HepG2 (cell line): ENCODE data around the gene HSD17B8. TPM values are rescaled to one million over a fixed set of nuclear protein-coding genes. Genes with fewer than 3 reads are reported as not detected.

ENCODE experiments used
- ATF7 ChIP-seq, 2 experiments: fragments of 450-650 bp in 1 of 2; sonication (generic) in 1 of 2; formaldehyde crosslinking in 1 of 2; IDR thresholded peaks; 2 replicates each; pipeline versions ENCODE4 v1.4.0 to v1.6.1; 2016 to 2020; ENCODE audit warnings: antibody characterized with exemption in 1 of 2, mild to moderate bottlenecking in 1 of 2, missing genetic modification reagents in 1 of 2
- CREB1 ChIP-seq, 2 experiments: fragments of 450-650 bp in 1 of 2; IDR thresholded peaks; 2 replicates each; pipeline ENCODE4 v1.6.1; 2016 to 2017; ENCODE audit warnings: control low read depth in 1 of 2, mild to moderate bottlenecking in 1 of 2, missing compliant biosample characterization in 1 of 2, missing genetic modification characterization in 1 of 2
- FOXK2 ChIP-seq: fragments of 450-650 bp; IDR thresholded peaks from 2 replicates; pipeline ENCODE4 v1.6.1; 2016
- GPN1 ChIP-seq: sonication (generic); formaldehyde crosslinking; IDR thresholded peaks from 2 replicates; pipeline ENCODE4 v1.5.1; 2020; ENCODE audit warnings: missing genetic modification reagents, borderline replicate concordance
- JDP2 ChIP-seq: sonication (generic); formaldehyde crosslinking; IDR thresholded peaks from 2 replicates; pipeline ENCODE4 v1.8.1; 2022; ENCODE audit warnings: missing genetic modification reagents, borderline replicate concordance
- KDM2A ChIP-seq: sonication (generic); formaldehyde crosslinking; IDR thresholded peaks from 2 replicates; pipeline ENCODE4 v1.4.0; 2020; ENCODE audit warnings: low read depth, missing genetic modification reagents, borderline replicate concordance
- MEF2D ChIP-seq: sonication (generic); formaldehyde crosslinking; IDR thresholded peaks from 2 replicates; pipeline ENCODE4 v1.5.1; 2020; ENCODE audit warnings: mild to moderate bottlenecking, missing genetic modification reagents
- MLXIP ChIP-seq: sonication (generic); formaldehyde crosslinking; IDR thresholded peaks from 2 replicates; pipeline ENCODE4 v1.9.0; 2021; ENCODE audit warnings: missing genetic modification reagents, borderline replicate concordance
- MYC ChIP-seq: sonication (generic); formaldehyde crosslinking; IDR thresholded peaks from 2 replicates; pipeline ENCODE4 v1.9.0; 2021; ENCODE audit warnings: missing genetic modification reagents, borderline replicate concordance
- NFE2L1 ChIP-seq: sonication (generic); formaldehyde crosslinking; IDR thresholded peaks from 2 replicates; pipeline ENCODE4 v1.4.0; 2020; ENCODE audit warnings: missing genetic modification reagents, mild to moderate bottlenecking, borderline replicate concordance
- NFRKB ChIP-seq: fragments of 450-650 bp; IDR thresholded peaks from 2 replicates; pipeline ENCODE4 v1.6.1; 2017
- NR2F6 ChIP-seq, 2 experiments: IDR thresholded peaks; 2 replicates each; pipeline ENCODE4 v1.6.1; 2016; ENCODE audit warnings: antibody characterized with exemption in 1 of 2, mild to moderate bottlenecking in 1 of 2
- ONECUT2 ChIP-seq: sonication (generic); formaldehyde crosslinking; IDR thresholded peaks from 2 replicates; pipeline ENCODE4 v1.4.0; 2020; ENCODE audit warnings: missing genetic modification reagents
- PATZ1 ChIP-seq: sonication (generic); formaldehyde crosslinking; IDR thresholded peaks from 2 replicates; pipeline ENCODE4 v1.4.0; 2020; ENCODE audit warnings: missing genetic modification reagents
- PAX8 ChIP-seq: sonication (generic); formaldehyde crosslinking; IDR thresholded peaks from 2 replicates; pipeline ENCODE4 v1.8.0; 2022; ENCODE audit warnings: mild to moderate bottlenecking, missing genetic modification reagents, borderline replicate concordance
- REL ChIP-seq: sonication (generic); formaldehyde crosslinking; conservative IDR thresholded peaks from 2 replicates; pipeline ENCODE4 v1.8.0; 2022; ENCODE audit warnings: mild to moderate bottlenecking, missing genetic modification reagents, moderate library complexity
- TCF7 ChIP-seq: sonication (generic); IDR thresholded peaks from 2 replicates; pipeline ENCODE4 v1.6.1; 2016; ENCODE audit warnings: antibody characterized with exemption, low read depth
- THAP7 ChIP-seq: sonication (generic); formaldehyde crosslinking; IDR thresholded peaks from 2 replicates; pipeline ENCODE4 v1.8.1; 2023; ENCODE audit warnings: mild to moderate bottlenecking, missing genetic modification reagents
- ZNF136 ChIP-seq: sonication (generic); formaldehyde crosslinking; IDR thresholded peaks from 2 replicates; pipeline ENCODE4 v1.8.1; 2022; ENCODE audit warnings: low read depth, mild to moderate bottlenecking, moderate library complexity, missing genetic modification reagents
- ZNF224 ChIP-seq: sonication (generic); formaldehyde crosslinking; IDR thresholded peaks from 2 replicates; pipeline ENCODE4 v1.5.0; 2020; ENCODE audit warnings: mild to moderate bottlenecking, missing genetic modification reagents
- ZNF30 ChIP-seq: sonication (generic); formaldehyde crosslinking; IDR thresholded peaks from 2 replicates; pipeline ENCODE4 v1.5.0; 2020; ENCODE audit warnings: mild to moderate bottlenecking, missing genetic modification reagents
- ZNF441 ChIP-seq: sonication (generic); formaldehyde crosslinking; IDR thresholded peaks from 2 replicates; pipeline ENCODE4 v1.7.0; 2021; ENCODE audit warnings: missing genetic modification reagents, borderline replicate concordance
- ZNF615 ChIP-seq: sonication (generic); formaldehyde crosslinking; IDR thresholded peaks from 2 replicates; pipeline ENCODE4 v1.5.0; 2020; ENCODE audit warnings: mild to moderate bottlenecking, missing genetic modification reagents, borderline replicate concordance
- ZNF678 ChIP-seq: sonication (generic); formaldehyde crosslinking; IDR thresholded peaks from 2 replicates; pipeline ENCODE4 v1.4.0; 2020; ENCODE audit warnings: mild to moderate bottlenecking, missing genetic modification reagents
- ZNF772 ChIP-seq: sonication (generic); formaldehyde crosslinking; IDR thresholded peaks from 2 replicates; pipeline ENCODE4 v1.5.0; 2020; ENCODE audit warnings: mild to moderate bottlenecking, missing genetic modification reagents
- polyA plus RNA-seq, 8 experiments: library from polyadenylated mRNA; depleted of rRNA in 3 of 8; stranded (reverse) in 7 of 8; unstranded in 1 of 8; fragments of >200 nt; fragmentation: Illumina TruSeq in 4 of 8; extraction: Trizol in 4 of 8; gene quantifications; 2 replicates each; pipeline versions ENCODE4 v1.2.1 to v1.2.3, GENCODE V29; 2011 to 2016; ENCODE audit warnings: low read depth in 4 of 8, missing spikeins in 1 of 8, mixed read lengths in 1 of 8; ENCODE audit not compliant: insufficient read depth in 1 of 8
- total RNA-seq, 5 experiments: library from RNA; depleted of rRNA; stranded (reverse); fragments of >200 nt; fragmentation: Illumina TruSeq; extraction: Trizol; gene quantifications; 2 replicates each; pipeline ENCODE4 v1.2.3, GENCODE V29; 2016; ENCODE audit warnings: low read depth in 1 of 5

HSD17B8 gene
- total and polyA plus RNA-seq, 2 of the 13 experiments (the other 11 are each of a cell fraction or from before 2014, with no cell fraction given), result 12.6 to 20.1 TPM

GRCh38 chr6:33199687-33200218 lies 4.7 kb upstream of the HSD17B8 start (continued):
- TF ChIP-seq THAP7 (peak; percentile 28), ATF7 (IDR thresholded peaks at IDR 0.05) (no peak), ATF7 (CRISPR knock-in tag; IDR thresholded peaks at IDR 0.05) (no peak), ONECUT2 (CRISPR knock-in tag) (0 out of 2 replicates have a peak, but pooled peaks have one; percentile 7), MLXIP (CRISPR knock-in tag) (no peak), MYC (peak; percentile 80; the same call in 1 of the 2 replicates), JDP2 (CRISPR knock-in tag) (peak; percentile 39; the same call in 1 of the 2 replicates), ZNF772 (CRISPR knock-in tag) (peak; percentile 51; the same call in 1 of the 2 replicates), KDM2A (CRISPR knock-in tag) (peak; percentile 29; the same call in 1 of the 2 replicates), REL (peak; percentile 77), CREB1 (IDR thresholded peaks at IDR 0.05) (no peak; the same call in 1 of the 2 replicates), CREB1 (CRISPR knock-in tag; IDR thresholded peaks at IDR 0.05) (no peak), PAX8 (CRISPR knock-in tag) (0 out of 2 replicates have a peak, but pooled peaks have one; percentile 28), TCF7 (no peak), NFE2L1 (CRISPR knock-in tag) (no peak), ZNF615 (no peak), MEF2D (CRISPR knock-in tag) (0 out of 2 replicates have a peak, but pooled peaks have one; percentile 11), GPN1 (CRISPR knock-in tag) (no peak), ZNF224 (CRISPR knock-in tag) (no peak), NFRKB (no peak), ZNF678 (no peak; the same call in 1 of the 2 replicates), ZNF30 (CRISPR knock-in tag) (0 out of 2 replicates have a peak, but pooled peaks have one; percentile 60), ZNF441 (peak; percentile 62; the same call in 1 of the 2 replicates), NR2F6 (IDR thresholded peaks at IDR 0.05) (peak; percentile 62), NR2F6 (CRISPR knock-in tag; IDR thresholded peaks at IDR 0.05) (peak; percentile 75; the same call in 1 of the 2 replicates), FOXK2 (peak; percentile 94), PATZ1 (peak; percentile 97), ZNF136 (CRISPR knock-in tag) (peak; percentile 47; the same call in 1 of the 2 replicates)
